Measurements from ENCODE around the gene TYW5. TPM values are rescaled to one million over a fixed set of nuclear protein-coding genes. Genes with fewer than 3 reads are reported as not detected.

The TYW5 gene
- total RNA-seq, 1 experiment from 2014 or later: 13.5 TPM

DNA sequence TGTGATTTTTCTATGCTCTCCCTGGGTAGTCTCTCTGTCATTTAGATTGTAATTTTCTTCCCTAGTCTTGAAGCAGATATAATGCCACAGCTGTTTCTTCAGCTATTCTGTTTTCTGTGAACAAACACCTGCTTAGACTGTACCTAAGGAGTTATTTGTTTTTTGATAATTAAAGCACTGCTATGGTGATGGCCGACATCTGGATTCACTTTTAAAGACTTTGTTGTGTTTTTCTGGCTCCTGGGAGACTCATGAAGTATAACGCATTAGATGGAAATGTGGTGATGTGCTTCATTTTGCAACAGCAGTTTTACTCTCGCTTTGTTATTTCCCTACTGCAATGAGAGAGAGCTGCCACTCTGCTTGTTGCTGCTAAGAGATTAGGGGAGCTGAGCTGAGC lies 59.9 kb downstream of the TYW5 start:
- Mint-ChIP-seq H3K36me3 (no peaks in the 10 kb centered on the region), H3K4me3 (no peak overlapping the region), H3K27ac (no peak overlapping the region), H3K27me3 (ENCODE audit: low read depth) (peaks cover 2% of the 10 kb centered on the region), H3K4me1 (no peaks in the 10 kb centered on the region), H3K9me3 (no peaks in the 10 kb centered on the region)
- no peak for DNase-seq (ENCODE audit: low spot score)
- no peak for ATAC-seq
- POLR2A ChIA-PET: no interaction called here
- CTCF ChIA-PET: no interaction called here
- TF ChIP-seq, protein P1, sequence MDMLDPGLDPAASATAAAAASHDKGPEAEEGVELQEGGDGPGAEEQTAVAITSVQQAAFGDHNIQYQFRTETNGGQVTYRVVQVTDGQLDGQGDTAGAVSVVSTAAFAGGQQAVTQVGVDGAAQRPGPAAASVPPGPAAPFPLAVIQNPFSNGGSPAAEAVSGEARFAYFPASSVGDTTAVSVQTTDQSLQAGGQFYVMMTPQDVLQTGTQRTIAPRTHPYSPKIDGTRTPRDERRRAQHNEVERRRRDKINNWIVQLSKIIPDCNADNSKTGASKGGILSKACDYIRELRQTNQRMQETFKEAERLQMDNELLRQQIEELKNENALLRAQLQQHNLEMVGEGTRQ (CRISPR knock-in tag; IDR thresholded peaks at IDR 0.05): no peak
- TF ChIP-seq, protein P2, sequence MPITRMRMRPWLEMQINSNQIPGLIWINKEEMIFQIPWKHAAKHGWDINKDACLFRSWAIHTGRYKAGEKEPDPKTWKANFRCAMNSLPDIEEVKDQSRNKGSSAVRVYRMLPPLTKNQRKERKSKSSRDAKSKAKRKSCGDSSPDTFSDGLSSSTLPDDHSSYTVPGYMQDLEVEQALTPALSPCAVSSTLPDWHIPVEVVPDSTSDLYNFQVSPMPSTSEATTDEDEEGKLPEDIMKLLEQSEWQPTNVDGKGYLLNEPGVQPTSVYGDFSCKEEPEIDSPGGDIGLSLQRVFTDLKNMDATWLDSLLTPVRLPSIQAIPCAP (CRISPR knock-in tag; IDR thresholded peaks at IDR 0.05): no peak
- TF ChIP-seq, protein P3, sequence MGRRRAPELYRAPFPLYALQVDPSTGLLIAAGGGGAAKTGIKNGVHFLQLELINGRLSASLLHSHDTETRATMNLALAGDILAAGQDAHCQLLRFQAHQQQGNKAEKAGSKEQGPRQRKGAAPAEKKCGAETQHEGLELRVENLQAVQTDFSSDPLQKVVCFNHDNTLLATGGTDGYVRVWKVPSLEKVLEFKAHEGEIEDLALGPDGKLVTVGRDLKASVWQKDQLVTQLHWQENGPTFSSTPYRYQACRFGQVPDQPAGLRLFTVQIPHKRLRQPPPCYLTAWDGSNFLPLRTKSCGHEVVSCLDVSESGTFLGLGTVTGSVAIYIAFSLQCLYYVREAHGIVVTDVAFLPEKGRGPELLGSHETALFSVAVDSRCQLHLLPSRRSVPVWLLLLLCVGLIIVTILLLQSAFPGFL (CRISPR knock-in tag; IDR thresholded peaks at IDR 0.05; ENCODE audit: borderline replicate concordance): no peak
- TF ChIP-seq ZNF232 (CRISPR knock-in tag; IDR thresholded peaks at IDR 0.05) (no peak), FOXK1 (CRISPR knock-in tag; IDR thresholded peaks at IDR 0.05) (no peak), EMX1 (CRISPR knock-in tag; IDR thresholded peaks at IDR 0.05) (no peak), SMAD3 (CRISPR knock-in tag; IDR thresholded peaks at IDR 0.05; ENCODE audit: borderline replicate concordance) (no peak), GTF2I (CRISPR knock-in tag; conservative IDR thresholded peaks at IDR 0.05) (no peak), ZNF219 (CRISPR knock-in tag; IDR thresholded peaks at IDR 0.05; ENCODE audit: borderline replicate concordance) (no peak), NFATC4 (CRISPR knock-in tag; IDR thresholded peaks at IDR 0.05) (no peak), ZNF396 (CRISPR knock-in tag; IDR thresholded peaks at IDR 0.05; ENCODE audit: borderline replicate concordance) (no peak), CREM (CRISPR knock-in tag; IDR thresholded peaks at IDR 0.05) (no peak), TEAD4 (CRISPR knock-in tag; IDR thresholded peaks at IDR 0.05) (no peak), OVOL2 (CRISPR knock-in tag; IDR thresholded peaks at IDR 0.05; ENCODE audit: borderline replicate concordance) (no peak), SP1 (CRISPR knock-in tag; conservative IDR thresholded peaks at IDR 0.05) (no peak)
- TF ChIP-seq, protein P4, sequence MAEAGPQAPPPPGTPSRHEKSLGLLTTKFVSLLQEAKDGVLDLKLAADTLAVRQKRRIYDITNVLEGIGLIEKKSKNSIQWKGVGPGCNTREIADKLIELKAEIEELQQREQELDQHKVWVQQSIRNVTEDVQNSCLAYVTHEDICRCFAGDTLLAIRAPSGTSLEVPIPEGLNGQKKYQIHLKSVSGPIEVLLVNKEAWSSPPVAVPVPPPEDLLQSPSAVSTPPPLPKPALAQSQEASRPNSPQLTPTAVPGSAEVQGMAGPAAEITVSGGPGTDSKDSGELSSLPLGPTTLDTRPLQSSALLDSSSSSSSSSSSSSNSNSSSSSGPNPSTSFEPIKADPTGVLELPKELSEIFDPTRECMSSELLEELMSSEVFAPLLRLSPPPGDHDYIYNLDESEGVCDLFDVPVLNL (CRISPR knock-in tag; IDR thresholded peaks at IDR 0.05; ENCODE audit: borderline replicate concordance, low read depth): no peak
- TF ChIP-seq, protein P5, sequence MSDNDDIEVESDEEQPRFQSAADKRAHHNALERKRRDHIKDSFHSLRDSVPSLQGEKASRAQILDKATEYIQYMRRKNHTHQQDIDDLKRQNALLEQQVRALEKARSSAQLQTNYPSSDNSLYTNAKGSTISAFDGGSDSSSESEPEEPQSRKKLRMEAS (CRISPR knock-in tag; IDR thresholded peaks at IDR 0.05): no peak
- TF ChIP-seq, protein P6, sequence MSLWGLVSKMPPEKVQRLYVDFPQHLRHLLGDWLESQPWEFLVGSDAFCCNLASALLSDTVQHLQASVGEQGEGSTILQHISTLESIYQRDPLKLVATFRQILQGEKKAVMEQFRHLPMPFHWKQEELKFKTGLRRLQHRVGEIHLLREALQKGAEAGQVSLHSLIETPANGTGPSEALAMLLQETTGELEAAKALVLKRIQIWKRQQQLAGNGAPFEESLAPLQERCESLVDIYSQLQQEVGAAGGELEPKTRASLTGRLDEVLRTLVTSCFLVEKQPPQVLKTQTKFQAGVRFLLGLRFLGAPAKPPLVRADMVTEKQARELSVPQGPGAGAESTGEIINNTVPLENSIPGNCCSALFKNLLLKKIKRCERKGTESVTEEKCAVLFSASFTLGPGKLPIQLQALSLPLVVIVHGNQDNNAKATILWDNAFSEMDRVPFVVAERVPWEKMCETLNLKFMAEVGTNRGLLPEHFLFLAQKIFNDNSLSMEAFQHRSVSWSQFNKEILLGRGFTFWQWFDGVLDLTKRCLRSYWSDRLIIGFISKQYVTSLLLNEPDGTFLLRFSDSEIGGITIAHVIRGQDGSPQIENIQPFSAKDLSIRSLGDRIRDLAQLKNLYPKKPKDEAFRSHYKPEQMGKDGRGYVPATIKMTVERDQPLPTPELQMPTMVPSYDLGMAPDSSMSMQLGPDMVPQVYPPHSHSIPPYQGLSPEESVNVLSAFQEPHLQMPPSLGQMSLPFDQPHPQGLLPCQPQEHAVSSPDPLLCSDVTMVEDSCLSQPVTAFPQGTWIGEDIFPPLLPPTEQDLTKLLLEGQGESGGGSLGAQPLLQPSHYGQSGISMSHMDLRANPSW (CRISPR knock-in tag; conservative IDR thresholded peaks at IDR 0.05; ENCODE audit: low read depth): no peak
- TF ChIP-seq, protein P7, sequence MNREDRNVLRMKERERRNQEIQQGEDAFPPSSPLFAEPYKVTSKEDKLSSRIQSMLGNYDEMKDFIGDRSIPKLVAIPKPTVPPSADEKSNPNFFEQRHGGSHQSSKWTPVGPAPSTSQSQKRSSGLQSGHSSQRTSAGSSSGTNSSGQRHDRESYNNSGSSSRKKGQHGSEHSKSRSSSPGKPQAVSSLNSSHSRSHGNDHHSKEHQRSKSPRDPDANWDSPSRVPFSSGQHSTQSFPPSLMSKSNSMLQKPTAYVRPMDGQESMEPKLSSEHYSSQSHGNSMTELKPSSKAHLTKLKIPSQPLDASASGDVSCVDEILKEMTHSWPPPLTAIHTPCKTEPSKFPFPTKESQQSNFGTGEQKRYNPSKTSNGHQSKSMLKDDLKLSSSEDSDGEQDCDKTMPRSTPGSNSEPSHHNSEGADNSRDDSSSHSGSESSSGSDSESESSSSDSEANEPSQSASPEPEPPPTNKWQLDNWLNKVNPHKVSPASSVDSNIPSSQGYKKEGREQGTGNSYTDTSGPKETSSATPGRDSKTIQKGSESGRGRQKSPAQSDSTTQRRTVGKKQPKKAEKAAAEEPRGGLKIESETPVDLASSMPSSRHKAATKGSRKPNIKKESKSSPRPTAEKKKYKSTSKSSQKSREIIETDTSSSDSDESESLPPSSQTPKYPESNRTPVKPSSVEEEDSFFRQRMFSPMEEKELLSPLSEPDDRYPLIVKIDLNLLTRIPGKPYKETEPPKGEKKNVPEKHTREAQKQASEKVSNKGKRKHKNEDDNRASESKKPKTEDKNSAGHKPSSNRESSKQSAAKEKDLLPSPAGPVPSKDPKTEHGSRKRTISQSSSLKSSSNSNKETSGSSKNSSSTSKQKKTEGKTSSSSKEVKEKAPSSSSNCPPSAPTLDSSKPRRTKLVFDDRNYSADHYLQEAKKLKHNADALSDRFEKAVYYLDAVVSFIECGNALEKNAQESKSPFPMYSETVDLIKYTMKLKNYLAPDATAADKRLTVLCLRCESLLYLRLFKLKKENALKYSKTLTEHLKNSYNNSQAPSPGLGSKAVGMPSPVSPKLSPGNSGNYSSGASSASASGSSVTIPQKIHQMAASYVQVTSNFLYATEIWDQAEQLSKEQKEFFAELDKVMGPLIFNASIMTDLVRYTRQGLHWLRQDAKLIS (CRISPR knock-in tag; IDR thresholded peaks at IDR 0.05; ENCODE audit: borderline replicate concordance): no peak
- TF ChIP-seq, protein P8, sequence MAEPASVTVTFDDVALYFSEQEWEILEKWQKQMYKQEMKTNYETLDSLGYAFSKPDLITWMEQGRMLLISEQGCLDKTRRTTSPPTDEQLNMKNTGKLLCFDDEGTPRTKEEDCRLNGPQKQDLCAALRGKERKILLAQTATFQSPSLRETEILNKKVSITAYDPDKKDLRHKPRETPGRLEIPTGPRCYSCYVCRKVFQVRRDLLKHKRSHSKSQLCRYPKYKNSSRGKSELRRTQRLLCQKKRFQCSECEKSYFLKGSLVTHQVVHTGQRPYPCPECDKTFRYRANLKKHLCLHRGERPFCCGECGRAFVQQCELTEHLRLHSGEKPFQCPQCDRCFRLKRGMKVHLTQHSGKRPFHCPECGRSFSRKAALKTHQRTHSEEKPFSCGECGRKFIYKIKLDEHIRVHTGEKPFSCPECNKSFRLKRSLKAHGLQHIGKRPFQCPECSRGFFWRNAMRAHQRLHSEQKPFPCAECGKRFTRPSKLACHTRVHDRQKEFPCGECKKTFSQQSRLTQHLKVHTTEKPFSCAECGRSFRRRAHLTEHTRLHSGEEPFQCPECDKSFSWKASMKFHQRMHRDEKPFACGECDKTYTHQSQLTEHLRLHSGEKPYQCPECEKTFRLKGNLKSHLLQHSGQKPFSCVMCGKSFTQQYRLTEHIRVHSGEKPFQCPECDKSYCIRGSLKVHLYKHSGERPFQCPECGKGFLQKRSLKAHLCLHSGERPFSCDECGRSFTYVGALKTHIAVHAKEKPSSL (CRISPR knock-in tag; conservative IDR thresholded peaks at IDR 0.05): no peak

Data from WTC11 (cell line).